Neural progenitor cell (in vitro differentiated cells): ENCODE data around the gene KLHL13.
"Not testable (repeated sequence)": the region's sequence is repeated elsewhere in the genome, so short reads cannot be mapped to it uniquely, and the experiment has no call there.

Source experiments
- EZH2 ChIP-seq: fragments of 200-600 bp; sonication (generic); IDR thresholded peaks from 2 replicates; pipeline ENCODE4 v1.6.1; 2017; ENCODE audit warnings: antibody characterized with exemption, mild to moderate bottlenecking, moderate library complexity
- EZH2phosphoT487 ChIP-seq: fragments of 200-600 bp; sonication (generic); IDR thresholded peaks from 2 replicates; pipeline ENCODE4 v1.6.1; 2017; ENCODE audit warnings: antibody characterized with exemption

- not testable (repeated sequence) for TF ChIP-seq EZH2phosphoT487, EZH2
Observed at GRCh38 chrX:118002417-118002816, 114.2 kb downstream of the KLHL13 start.
